NCI-H1092 (cell line): ENCODE measurements around the gene MRPL1.
"Not testable (repeated sequence)": the region's sequence is repeated elsewhere in the genome, so short reads cannot be mapped to it uniquely, and the experiment has no call there.

Experiments used
- DNase-seq: peaks from one replicate; lab custom pipeline; 2025; lab: John Stamatoyannopoulos, UW

Gene MRPL1

GRCh38 chr4:77982900-77983540, 120.4 kb downstream of the MRPL1 start:
- not testable (repeated sequence) for DNase-seq

GRCh38 chr4:77983612-77984311, 121.1 kb downstream of the MRPL1 start:
- not testable (repeated sequence) for DNase-seq

DNA sequence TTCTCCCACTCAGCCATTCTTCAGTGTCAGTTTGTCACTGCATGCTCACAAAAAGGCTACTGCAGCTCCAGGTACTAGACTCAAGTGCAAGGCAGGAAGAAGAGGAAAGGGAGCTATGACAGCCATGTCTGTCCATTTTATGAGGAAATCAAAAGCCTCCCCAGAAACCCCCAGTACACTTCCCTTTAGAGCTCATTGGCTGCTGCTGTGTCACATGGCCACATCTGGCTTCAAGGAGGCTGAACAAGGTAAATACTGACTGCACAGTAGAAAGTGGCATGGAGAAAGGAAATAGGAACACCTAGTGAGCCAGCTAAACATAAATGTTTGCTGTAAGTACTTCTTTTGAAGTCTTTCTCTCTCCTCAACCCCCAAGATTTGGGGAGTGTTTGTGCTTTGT, 127.3 kb downstream of the MRPL1 start:
- DNase-seq: no peak

GRCh38 chr4:77990456-77990855, 127.8 kb downstream of the MRPL1 start:
- no peak for DNase-seq

DNA sequence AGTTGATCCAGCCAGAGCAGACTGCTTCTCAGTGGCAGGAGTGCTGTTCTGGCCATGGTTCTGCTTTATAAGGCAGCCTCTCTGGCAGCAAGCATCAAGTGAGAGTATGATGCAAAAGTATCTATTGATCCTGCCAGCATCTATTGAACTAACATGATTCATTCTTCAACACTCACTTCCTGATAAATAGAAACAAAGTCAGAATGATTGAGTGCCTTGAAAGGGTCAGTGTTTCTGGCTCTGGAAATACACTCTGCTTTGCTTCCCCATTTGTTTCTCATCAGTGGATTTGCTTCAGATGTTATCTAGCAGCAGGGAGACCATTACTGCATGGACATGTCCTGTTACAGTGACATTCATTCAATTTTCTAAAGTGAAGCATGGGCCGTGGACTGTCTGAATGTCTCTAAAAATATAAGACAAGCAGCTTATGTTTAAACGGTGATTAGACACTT, 128.3 kb downstream of the MRPL1 start:
- no peak for DNase-seq

DNA sequence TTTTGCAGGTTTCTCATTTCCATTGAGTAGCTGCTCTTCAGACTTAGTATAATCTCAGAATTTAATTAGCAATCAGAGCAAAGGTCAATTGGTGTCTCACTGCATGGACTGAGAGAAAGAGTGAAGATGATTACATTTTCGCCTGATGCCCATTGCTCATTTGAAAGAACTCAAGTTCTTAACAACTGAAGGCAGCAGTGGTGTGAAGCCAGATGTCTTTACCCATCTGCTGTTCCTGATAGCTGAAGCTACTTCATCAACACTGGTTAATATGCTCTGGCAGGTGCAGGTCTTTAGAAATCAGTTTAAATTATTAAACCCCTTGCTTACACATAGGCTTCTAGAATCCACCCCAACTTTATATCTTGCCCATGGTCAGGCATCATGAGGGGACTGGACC, 130.0 kb downstream of the MRPL1 start:
- no peak for DNase-seq

GRCh38 chr4:77994194-77994721, 131.6 kb downstream of the MRPL1 start:
- no peak for DNase-seq

- DNase-seq: no peak
Observed at GRCh38 chr4:77996076-77996475, 133.4 kb downstream of the MRPL1 start.

DNA sequence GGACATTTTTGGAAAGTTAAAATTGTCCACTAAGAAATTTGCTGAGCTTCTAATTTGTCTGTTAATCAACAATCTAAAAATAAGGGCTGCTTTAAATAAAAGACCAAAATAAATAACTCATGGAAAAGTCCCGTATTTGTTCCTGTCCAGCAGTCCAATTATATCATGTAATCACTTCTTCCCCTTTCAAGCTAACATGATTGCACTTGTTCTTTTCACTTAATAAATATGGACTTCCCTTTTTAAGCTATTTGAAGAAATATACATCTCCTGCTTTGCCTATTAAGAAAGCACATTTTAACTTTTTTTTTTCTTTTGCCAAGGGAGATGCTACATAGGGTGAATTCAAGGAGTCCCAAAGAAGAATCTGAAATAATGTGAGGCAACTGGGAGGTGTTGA, 138.9 kb downstream of the MRPL1 start:
- DNase-seq: no peak

GRCh38 chr4:78002260-78002659, 139.6 kb downstream of the MRPL1 start:
- no peak for DNase-seq
